Stimulated activated naive CD4-positive, alpha-beta T cell (primary cell): ENCODE results near the gene NFE2L3.
"Not testable (repeated sequence)": the region's sequence is repeated elsewhere in the genome, so short reads cannot be mapped to it uniquely, and the experiment has no call there.

Experiments
- DNase-seq, 6 experiments: peaks; one replicate each; lab custom pipeline; 2025; lab: John Stamatoyannopoulos, UW

The NFE2L3 gene

GRCh38 chr7:26168458-26169023 lies 16.5 kb downstream of the NFE2L3 start:
- DNase-seq: no peak

GRCh38 chr7:26169271-26169670 lies 17.3 kb downstream of the NFE2L3 start:
- DNase-seq: no peak

- DNase-seq: no peak
Observed at GRCh38 chr7:26170663-26171062, 18.7 kb downstream of the NFE2L3 start.

GRCh38 chr7:26171601-26172000 lies 19.6 kb downstream of the NFE2L3 start:
- DNase-seq: no peak

- DNase-seq: no peak
Observed at GRCh38 chr7:26172048-26172447, 20.1 kb downstream of the NFE2L3 start.

- not testable (repeated sequence) for DNase-seq
Observed at GRCh38 chr7:26175903-26176302, 23.9 kb downstream of the NFE2L3 start.

GRCh38 chr7:26176696-26177095 lies 24.7 kb downstream of the NFE2L3 start:
- not testable (repeated sequence) for DNase-seq

- DNase-seq: not testable (repeated sequence)
Observed at GRCh38 chr7:26177269-26177668, 25.3 kb downstream of the NFE2L3 start.

- DNase-seq: no peak
Observed at GRCh38 chr7:26178272-26178960, 26.4 kb downstream of the NFE2L3 start.

GRCh38 chr7:26179422-26179821 lies 27.4 kb downstream of the NFE2L3 start:
- DNase-seq: no peak

GRCh38 chr7:26179826-26180497 lies 28.0 kb downstream of the NFE2L3 start:
- no peak for DNase-seq

GRCh38 chr7:26180792-26181198 lies 28.8 kb downstream of the NFE2L3 start:
- DNase-seq: no peak

- DNase-seq: no peak
Observed at GRCh38 chr7:26181474-26182227, 29.7 kb downstream of the NFE2L3 start.

- no peak for DNase-seq
Observed at GRCh38 chr7:26182283-26182682, 30.3 kb downstream of the NFE2L3 start.

GRCh38 chr7:26182706-26183105 lies 30.7 kb downstream of the NFE2L3 start:
- no peak for DNase-seq

GRCh38 chr7:26183545-26184280 lies 31.7 kb downstream of the NFE2L3 start:
- DNase-seq: no peak

- not testable (repeated sequence) for DNase-seq
Observed at GRCh38 chr7:26184281-26185101, 32.5 kb downstream of the NFE2L3 start.

GRCh38 chr7:26185131-26185843 lies 33.3 kb downstream of the NFE2L3 start:
- no peak for DNase-seq

- DNase-seq: no peak
Observed at GRCh38 chr7:26185844-26186180, 33.8 kb downstream of the NFE2L3 start.
